Lung (tissue), 12 donors: ENCODE data around the gene KLHDC10. TPM values are rescaled to one million over a fixed set of nuclear protein-coding genes. Genes with fewer than 3 reads are reported as not detected.
A peak's percentile ranks its signal among the peaks of the same experiment; 100 is the strongest.
"Not testable (repeated sequence)": the region's sequence is repeated elsewhere in the genome, so short reads cannot be mapped to it uniquely, and the experiment has no call there.

ENCODE experiments used
- ATAC-seq: fragments of 200-7000 bp; cut with Tn5 transposase; one replicate; pipeline ENCODE4 v1.9.1; 2020; ENCODE audit warnings: moderate number of reproducible peaks; ENCODE audit not compliant: insufficient read depth, low FRiP score
- DNase-seq, 3 donors: peaks; one replicate each; pipeline ENCODE4 v3.0.0-alpha.2; 2013 to 2017
- H3K27ac ChIP-seq, 2 donors: one replicate each; pipeline ENCODE4 v1.5.1; 2013; ENCODE audit warnings: mild to moderate bottlenecking in 2 of 2, moderate library complexity in 2 of 2, control low read depth in 1 of 2, inconsistent platforms in 1 of 2, low read depth in 1 of 2, low read length in 1 of 2
- H3K27me3 ChIP-seq, 3 donors: one replicate each; pipeline ENCODE4 v1.5.1; 2013; ENCODE audit warnings: low read length in 2 of 3; ENCODE audit not compliant: control insufficient read depth in 3 of 3, insufficient read depth in 3 of 3
- H3K36me3 ChIP-seq, 4 donors: one replicate each; pipeline ENCODE4 v1.5.1; 2013; ENCODE audit warnings: low read length in 4 of 4, mild to moderate bottlenecking in 1 of 4, moderate library complexity in 1 of 4; ENCODE audit not compliant: control insufficient read depth in 4 of 4, insufficient read depth in 4 of 4
- H3K4me1 ChIP-seq, 5 donors: one replicate each; pipeline ENCODE4 v1.5.1; 2013; ENCODE audit warnings: low read length in 5 of 5, mild to moderate bottlenecking in 2 of 5, moderate library complexity in 1 of 5; ENCODE audit not compliant: control insufficient read depth in 5 of 5, insufficient read depth in 5 of 5
- H3K4me3 ChIP-seq: one replicate; pipeline ENCODE4 v1.5.1; 2013; ENCODE audit warnings: mild to moderate bottlenecking, control low read depth, moderate library complexity
- H3K9ac ChIP-seq, 2 donors: one replicate each; pipeline ENCODE4 v1.5.1; 2013; ENCODE audit warnings: low read length in 2 of 2, control low read depth in 1 of 2; ENCODE audit not compliant: insufficient read depth in 1 of 2
- H3K9me3 ChIP-seq, 4 donors: one replicate each; pipeline ENCODE4 v1.5.1; 2013; ENCODE audit warnings: low read length in 3 of 4, mild to moderate bottlenecking in 1 of 4, moderate library complexity in 1 of 4; ENCODE audit not compliant: control insufficient read depth in 4 of 4, insufficient read depth in 3 of 4
- CTCF ChIP-seq: IDR thresholded peaks from 2 replicates; pipeline ENCODE4 v1.5.1; 2012; ENCODE audit warnings: mild to moderate bottlenecking; ENCODE audit errors: control extremely low read depth, extremely low read depth
- WGBS, 2 donors: extraction: QIAGEN DNeasy Blood & Tissue Kit; methylation state at CpG; one replicate each; pipeline ENCODE4 v1.1.7; 2013; 5-methylcytosine and 5-hydroxymethylcytosine counted together
- polyA plus RNA-seq, 2 donors: library from polyadenylated mRNA; stranded (reverse); fragments of 200-250 nt; gene quantifications; one replicate each; pipeline ENCODE4 v1.2.1, GENCODE V29; 2013
- total RNA-seq, 2 donors: library from RNA; depleted of rRNA in 1 of 2; stranded (reverse); fragments of >200 nt in 1 of 2; gene quantifications; one replicate each; pipeline ENCODE4 v1.2.1, GENCODE V29; 2014 to 2021
- donor health status: control.
- donor health status: control.
- donor health status: Bipolar disorder and iron deficiency.
- donor health status: healthy.
- donor health status: DM: yes; HTN: yes; CAD: no.

KLHDC10 gene
- total and polyA plus RNA-seq, 4 donors, result 10.4 to 56.9 (median 25.1) TPM

- Histone ChIP-seq H3K36me3 (no peaks in the 10 kb centered on the region), H3K9me3 (no peaks in the 10 kb centered on the region), H3K4me1 (peaks cover 0 to 26% (median 17%) of the 10 kb centered on the region in 5 donors), H3K4me3 (no peak overlapping the region), H3K27me3 (no peaks in the 10 kb centered on the region), H3K9ac (no peak overlapping the region), H3K27ac (peak overlapping the region in 1 of 2 donors; percentile 83)
- peak in 2 of 3 donors; percentile 39 to 60 for DNase-seq
- WGBS, 2 donors, result 64 to 73% methylated on average over 14 of the region's 14 CpGs
- TF ChIP-seq CTCF, result no peak
- no peak for ATAC-seq
These were observed 74.2 kb downstream of the KLHDC10 start for GRCh38 chr7:130144312-130145171.

- no peaks in the 10 kb centered on the region for H3K36me3 ChIP-seq
- H3K9me3 ChIP-seq, result no peaks in the 10 kb centered on the region
- peak overlapping the region in 1 of 2 donors; percentile 21 for H3K27ac ChIP-seq
- H3K4me3 ChIP-seq, result no peak overlapping the region
- TF ChIP-seq CTCF, result no peak
- WGBS, 2 donors, result 86 to 93% methylated on average over 14 of the region's 14 CpGs
- no peak for DNase-seq
- ATAC-seq, result no peak
- H3K27me3 ChIP-seq, result no peaks in the 10 kb centered on the region
- H3K4me1 ChIP-seq, result peaks cover 0 to 24% (median 21%) of the 10 kb centered on the region in 5 donors
- no peak overlapping the region for H3K9ac ChIP-seq
These were observed 75.2 kb downstream of the KLHDC10 start for GRCh38 chr7:130145424-130146100.

GRCh38 chr7:130146142-130146541 is 75.8 kb downstream of the KLHDC10 start:
- not testable (repeated sequence) for H3K4me3 ChIP-seq, H3K27ac ChIP-seq, DNase-seq, ATAC-seq, H3K27me3 ChIP-seq, H3K36me3 ChIP-seq, H3K9me3 ChIP-seq, H3K9ac ChIP-seq
- peaks cover 0 to 18% (median 15%) of the 10 kb centered on the region in 5 donors for H3K4me1 ChIP-seq
- 94 to 97% methylated on average over 5 of the region's 5 CpGs for WGBS, 2 donors
